Fibroblast of pulmonary artery (primary cell): ENCODE data around the gene TINCR.
"Not testable (repeated sequence)": the region's sequence is repeated elsewhere in the genome, so short reads cannot be mapped to it uniquely, and the experiment has no call there.

Experiments
- DNase-seq: peaks from one replicate; pipeline ENCODE4 v3.0.0-alpha.2; 2010; ENCODE audit warnings: low read depth
- H3K4me3 ChIP-seq: replicated peaks from 2 replicates; pipeline ENCODE4 v1.5.1; 2011; ENCODE audit warnings: low read depth, mild to moderate bottlenecking, control low read depth, low read length, moderate library complexity
- CTCF ChIP-seq: IDR thresholded peaks from 2 replicates; pipeline ENCODE4 v1.5.1; 2011; ENCODE audit warnings: mild to moderate bottlenecking, control low read depth, low read length, inconsistent platforms; ENCODE audit errors: missing control alignments

Gene TINCR

DNA sequence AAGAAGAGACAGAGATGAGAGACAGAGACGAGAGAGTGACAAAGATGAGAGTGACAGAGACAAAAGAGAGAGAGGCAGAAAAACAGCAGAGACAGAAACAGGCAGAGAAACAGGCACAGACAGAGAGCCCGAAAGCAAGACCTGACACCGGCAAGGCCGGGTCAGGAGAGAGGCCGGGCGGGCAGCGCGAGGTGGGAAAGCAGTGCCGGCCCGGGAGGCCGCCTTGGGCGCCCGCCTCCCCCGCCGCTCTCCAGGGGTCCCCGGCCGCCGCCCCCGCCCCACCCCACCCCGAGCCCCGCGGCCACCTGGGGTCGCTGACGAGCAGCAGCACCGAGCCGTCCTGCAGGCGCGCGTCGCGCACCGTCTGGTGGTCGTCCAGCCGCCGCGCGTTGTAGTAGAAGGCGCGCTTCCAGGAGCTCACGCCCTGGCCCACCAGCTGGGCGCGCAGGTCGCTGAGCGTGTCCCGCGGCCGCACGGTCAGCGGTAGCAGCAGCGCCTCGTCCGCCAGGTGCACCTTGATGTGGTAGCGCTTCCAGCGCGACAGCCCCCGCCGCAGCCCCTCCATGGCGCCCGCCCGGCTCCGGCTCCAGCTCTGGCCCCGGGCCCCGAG is at the start of gene TINCR:
Gene TINCR, minus strand, starts transcription at position 594 of the 610 bp plus-strand sequence.
- DNase-seq = no peak
- TF ChIP-seq CTCF = no peak
- H3K4me3 ChIP-seq = no peak within 1 kb of the TSS

DNA sequence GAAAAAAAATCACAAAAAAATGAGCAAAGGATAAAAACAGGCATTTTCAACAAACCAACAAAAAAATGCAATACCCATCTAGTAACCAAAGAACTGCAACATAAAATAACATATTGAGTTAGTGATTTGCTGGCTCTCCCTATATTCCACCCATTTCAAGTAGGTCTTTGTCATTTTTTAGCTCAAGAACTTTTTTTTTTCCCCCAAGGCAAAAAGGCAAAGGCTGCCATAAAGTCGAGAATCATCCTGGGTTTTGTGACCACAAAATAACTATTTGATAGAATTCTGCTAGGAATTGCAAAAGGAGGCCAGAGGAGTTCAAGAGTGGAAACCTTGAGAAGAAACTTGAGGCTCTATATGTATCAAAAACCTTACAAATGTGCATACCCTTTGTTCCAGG is 49.3 kb upstream of the TINCR start:
- no peak for TF ChIP-seq CTCF
- no peak overlapping the region for H3K4me3 ChIP-seq
- DNase-seq = no peak

DNA sequence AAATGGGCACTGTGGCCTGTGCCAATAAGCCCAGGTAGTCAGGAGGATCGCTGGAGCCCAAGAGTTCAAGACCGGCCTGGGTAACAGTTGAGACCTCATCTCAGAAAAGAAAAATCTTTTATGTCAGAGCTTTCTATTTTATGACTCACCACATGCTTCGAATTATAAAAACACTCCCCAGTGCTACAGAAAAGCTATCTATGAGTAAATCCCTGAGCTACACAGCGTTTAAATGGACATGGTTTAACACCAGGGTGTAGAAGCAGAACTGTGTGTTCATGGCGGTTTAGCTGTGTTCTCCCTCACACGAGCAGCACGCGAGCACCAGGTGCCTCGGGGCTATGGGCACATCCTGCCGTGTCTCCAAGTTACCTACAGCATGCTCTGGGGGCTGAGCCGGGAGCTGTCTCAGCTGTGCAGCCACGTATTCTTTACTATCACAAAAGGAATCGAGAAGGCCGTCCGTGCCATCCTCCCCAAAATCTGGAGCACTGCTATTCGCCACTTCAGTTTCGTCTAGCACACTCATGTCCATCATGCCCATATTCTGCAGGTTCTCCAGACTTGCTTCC is 48.1 kb upstream of the TINCR start:
- TF ChIP-seq CTCF = no peak
- no peak overlapping the region for H3K4me3 ChIP-seq
- DNase-seq = no peak

GRCh38 chr19:5612891-5613865 is 45.4 kb upstream of the TINCR start:
- H3K4me3 ChIP-seq = no peak overlapping the region
- TF ChIP-seq CTCF = no peak

GRCh38 chr19:5609881-5610448 is 42.2 kb upstream of the TINCR start:
- no peak overlapping the region for H3K4me3 ChIP-seq
- TF ChIP-seq CTCF = no peak
- DNase-seq = no peak

More at GRCh38 chr19:5612891-5613865, 45.4 kb upstream of the TINCR start:
- DNase-seq = no peak

DNA sequence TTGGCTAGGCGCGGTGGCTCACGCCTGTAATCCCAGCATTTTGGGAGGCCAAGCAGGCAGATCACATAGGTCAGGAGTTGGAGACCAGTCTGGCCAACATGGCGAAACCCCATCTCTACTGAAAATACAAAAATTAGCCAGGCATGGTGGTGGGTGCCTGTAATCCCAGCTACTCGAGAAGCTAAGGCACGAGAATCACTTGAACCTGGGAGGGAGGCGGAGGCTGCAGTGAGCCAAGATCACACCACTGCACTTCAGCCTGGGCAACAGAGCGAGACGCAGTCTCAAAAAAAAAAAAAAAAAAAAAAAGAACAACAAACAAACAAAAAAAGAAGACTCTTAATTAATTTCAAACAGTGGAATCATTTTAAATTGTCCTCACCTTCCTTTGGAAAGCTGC is 41.0 kb upstream of the TINCR start:
- not testable (repeated sequence) for H3K4me3 ChIP-seq, DNase-seq

DNA sequence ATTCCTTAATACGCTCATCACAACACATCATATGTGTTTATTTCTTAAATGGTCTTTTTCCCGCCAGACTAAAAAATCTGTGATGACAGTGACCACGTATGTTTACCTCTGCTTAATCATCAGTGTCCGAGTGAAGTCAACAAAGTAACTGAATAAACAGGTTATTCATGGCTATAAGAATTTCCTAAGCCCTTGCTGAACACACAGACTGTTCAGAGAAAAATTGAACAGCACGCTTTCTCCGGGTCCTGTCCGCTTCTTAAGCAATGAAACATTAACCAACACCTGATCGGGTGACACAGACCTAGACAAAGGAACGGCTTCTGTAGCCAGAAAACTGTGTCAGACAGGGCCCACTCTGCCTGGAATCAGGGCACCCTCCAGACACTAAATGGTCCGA is 40.5 kb upstream of the TINCR start:
- H3K4me3 ChIP-seq = no peak overlapping the region
- no peak for DNase-seq
- TF ChIP-seq CTCF = no peak
